HG02884 (cell line): ENCODE data around the gene ZNF574.

ENCODE experiments used
- ATAC-seq: cut with Tn5 transposase; IDR thresholded peaks from one replicate; pipeline ENCODE4 v1.9.1; 2021; ENCODE audit warnings: mild to moderate bottlenecking, moderate library complexity; ENCODE audit not compliant: unreplicated experiment

Gene ZNF574

DNA sequence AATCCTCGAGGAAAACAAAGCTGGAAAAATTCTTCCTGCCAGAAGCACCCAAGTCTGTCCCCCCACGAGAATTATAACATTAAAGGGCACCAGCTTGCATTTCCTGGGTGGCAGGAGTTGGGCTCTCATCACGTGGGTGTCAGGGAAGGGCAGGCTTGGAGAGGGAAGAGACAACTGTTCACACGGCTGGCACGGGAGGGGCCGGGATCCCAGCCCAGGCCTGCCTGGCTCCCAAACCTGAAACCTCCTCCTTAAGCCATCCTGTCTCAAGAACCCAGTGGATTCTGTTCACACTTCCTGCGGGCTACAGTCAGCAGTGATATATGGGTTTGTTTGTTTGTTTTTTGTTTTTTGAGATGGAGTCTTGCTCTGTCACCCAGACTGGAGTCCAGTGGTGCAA, 18.1 kb upstream of the ZNF574 start:
- ATAC-seq: no peak

DNA sequence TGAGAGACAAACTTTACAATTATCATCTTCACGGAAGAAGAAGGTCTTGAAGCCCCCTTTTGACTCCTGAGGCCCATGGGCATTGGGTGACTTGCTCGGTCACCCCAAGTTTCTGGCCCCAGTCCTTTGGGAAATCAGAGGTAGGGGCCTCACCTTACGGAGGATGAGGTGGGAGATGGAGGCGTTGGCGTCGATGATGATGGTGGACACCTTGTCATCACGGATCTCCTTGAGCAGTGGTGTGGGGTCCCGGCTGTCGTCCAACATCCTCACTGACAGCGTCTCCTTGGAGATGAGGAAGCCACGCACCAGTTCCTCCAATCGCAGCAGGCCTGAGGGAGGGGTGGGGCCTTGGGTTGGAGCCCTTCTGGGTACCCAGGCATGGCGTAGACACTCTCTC, 16.8 kb upstream of the ZNF574 start:
- ATAC-seq: no peak

DNA sequence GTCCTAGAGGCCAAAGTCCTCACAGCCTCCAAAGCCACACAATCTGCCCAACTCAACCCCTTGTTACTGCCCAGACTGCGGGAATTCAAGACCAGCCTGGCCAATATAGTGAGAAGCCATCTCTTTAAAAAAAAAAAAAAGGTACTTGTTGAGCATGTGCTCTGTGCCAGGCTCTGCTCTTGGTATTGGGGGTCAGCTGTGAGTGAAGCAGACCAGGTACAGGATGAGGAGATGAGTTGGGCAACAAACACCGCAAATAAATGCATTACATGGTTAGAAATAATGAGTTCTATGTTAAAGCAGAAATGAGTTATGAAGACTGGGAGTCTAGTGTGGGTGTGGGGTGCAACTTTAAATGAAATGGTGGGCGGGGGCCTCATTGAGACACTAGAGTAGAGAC, 15.8 kb upstream of the ZNF574 start:
- no peak for ATAC-seq

DNA sequence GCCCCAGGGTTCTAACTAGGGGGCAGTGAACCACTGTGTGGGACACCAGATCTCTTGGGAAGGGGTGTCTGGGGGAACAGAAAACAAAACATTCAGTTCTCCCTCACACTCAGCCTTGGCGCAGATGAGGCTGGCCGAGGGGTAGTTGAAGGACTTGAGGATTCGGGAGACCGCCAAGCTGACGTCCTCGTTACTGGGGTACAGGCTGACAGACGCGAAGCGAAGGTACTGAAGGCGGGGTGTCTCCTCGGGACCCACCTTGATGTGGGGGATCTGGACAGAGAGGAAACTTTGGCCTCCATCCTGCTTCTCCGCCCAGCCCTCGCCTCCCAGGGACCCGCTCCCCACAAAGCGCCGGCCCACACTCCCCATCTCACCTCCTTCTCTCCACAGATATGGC, 13.6 kb upstream of the ZNF574 start:
- ATAC-seq: no peak

DNA sequence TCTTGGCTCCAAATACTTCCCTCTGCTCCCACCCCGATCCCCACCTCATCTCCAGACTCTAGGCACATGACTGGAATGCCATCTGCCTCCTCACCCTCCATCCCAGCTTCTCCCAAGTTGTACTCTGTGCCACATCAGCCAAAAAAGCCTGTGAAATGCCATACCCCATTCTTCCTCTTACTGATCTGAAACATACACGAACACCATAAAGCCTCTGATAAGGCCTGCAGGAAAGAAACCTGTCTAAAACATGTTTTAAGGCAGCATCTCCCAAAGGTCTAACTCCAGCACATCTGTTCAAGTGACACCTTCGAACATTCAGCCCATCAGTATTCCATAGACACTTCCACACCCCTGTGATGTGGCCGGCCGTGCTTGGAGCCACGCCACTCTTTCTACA, 11.5 kb upstream of the ZNF574 start:
- no peak for ATAC-seq

DNA sequence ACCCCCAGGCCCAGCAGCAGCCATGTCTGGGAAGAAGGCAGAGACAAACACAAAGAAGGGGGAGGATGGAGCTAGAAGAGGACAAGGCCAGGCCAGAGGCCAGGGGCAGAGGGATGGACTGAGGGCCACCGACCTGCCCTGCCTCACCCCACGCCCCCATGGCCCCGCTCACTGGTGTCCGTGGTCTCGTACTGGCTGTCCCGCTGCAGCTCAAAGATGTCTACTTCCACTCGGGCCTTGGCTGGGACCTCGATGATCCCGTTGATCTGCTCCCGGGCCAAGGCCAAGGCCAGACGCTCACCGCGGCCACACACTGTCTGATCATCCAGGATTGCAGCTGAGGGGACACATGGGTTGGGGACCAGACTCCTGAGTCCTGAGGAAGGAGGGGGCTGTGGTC, 10.9 kb upstream of the ZNF574 start:
- no peak for ATAC-seq

DNA sequence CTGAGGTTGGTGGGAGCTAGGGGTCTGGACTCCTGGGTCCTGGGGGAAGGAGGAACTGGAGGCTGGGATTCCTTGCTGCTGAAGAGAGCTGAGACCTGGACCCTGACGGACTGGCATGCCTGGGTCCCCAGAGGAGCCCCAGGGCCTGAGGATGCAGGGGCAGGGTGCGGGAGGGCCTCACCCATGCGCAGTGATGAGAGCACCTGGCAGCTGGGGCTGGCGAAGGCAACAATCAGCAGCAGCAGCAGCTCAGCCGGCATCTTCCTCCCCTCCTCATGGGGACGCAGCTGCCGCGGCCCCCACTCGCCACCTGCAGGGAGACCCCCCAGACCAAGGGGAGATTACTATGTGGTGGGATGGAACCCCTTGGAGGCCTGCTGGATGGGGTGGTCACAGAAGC, 10.5 kb upstream of the ZNF574 start:
- ATAC-seq: no peak

DNA sequence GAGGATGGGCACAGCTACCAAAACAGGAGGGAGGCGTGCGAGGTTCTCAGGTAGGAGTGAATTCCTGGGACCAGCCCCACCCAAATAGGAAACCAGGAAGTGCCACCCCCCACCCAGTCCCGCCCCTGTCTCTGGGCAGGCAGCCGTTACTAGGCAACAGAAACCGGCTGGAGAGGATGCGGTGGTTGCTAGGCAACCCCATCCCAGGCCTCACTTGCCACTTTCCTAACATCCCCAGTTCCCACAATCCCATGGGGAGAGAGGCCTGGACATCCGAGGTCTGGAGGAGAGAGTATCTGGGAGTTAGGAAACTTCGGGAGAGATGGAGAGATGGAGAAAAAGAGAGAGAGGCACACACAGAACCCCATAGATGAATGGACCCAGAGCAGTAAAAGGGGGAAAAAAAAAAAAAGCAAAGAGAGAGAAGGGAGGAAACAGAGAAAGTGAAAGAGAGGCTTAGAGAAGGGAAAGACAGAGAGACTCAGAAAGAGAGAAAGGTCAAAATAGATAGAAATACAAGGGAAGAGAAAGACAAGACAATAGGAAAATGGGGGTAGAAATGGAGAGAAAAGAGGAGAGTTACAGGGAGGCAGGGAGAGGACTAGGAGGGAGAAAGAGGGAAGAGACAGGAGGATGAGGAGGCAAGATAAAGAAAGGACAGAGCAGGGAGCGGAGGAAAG, 9.8 kb upstream of the ZNF574 start:
- ATAC-seq: no peak

DNA sequence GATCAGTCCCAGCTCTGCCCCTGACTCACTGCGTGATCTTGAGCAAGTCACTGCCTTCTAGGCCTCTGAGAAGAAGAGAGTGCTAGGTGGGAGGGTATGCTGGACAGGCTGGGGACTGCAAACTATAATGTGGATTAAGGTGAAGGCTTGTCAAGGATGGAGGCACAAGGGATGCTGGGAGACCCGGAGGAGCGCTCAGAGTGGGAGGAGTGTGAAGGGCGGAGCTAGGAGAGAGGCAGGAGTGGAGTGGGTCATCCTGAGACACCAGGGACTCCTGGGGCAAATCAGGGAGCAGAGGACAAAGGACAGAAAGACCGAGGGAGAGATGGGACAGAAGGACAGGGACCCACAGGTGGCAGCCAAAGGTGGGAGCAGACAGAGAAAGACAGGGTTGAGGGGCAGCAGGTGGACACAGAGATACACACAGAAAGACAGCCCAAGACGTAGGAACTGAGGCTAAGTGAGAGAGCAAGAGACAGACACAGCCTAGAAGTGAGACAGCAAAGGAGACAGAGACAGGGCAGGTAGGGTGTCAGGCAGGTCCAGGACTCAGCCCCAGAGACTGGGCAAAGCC, 8.6 kb upstream of the ZNF574 start:
- ATAC-seq: no peak

DNA sequence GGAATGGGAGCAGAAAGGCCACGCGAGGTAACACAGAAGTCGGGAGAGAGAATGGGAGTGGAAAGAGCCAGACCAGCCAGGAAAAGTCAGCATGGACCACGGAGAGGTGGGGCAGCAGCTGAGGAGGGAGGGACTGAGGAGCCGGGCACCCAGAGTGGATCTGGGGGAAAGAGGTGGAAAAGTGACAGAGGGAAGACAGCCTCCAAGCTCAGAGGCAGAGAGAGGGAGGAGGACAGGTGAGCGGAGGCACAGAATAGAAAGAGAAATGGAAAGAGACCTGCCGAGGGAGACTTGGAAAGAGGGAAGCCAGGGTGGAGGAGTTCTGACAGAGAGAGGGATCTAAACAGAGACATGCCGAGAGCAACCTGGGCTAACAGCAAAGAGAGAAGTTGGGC, 7.6 kb upstream of the ZNF574 start:
- no peak for ATAC-seq

DNA sequence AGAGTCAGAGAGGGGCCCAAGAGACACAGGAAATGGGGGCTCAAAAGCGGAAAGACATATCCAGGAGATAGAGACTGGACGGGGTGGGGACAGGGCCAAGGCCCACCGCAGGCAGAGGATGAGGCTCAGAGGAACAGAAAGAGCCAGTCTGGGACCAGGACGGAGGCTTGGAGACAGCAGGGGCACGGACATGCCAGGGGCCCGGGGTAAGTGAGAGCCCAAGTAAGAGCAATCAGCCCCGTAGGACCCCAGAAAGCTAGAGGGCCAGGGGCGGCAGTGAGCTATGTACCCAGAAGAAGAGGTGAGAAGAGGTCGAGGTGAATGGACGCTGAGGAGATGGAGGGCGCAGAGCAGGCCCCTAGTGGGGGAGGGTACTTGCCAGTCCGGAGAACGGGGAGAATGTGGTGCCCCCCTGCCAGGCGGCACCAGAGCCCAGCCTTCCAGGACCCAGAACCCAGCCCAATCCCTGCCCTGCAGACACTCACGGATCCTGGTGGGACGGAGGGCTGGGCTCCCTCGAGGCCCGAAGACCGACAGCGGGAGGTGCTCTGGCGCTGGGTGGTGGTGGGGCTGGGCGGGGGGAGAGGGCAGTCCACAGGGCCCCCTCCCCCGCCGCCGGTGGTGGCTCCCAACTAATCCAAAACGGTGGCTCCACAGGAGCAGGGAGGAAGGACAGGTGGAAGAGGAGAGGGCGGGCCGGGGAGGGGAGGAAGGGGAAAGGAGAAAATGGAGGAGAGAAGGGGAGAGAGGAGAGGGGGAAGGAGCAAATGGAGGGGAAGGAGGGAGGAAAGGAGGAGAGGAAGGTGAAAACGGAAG, 7.0 kb upstream of the ZNF574 start:
- no peak for ATAC-seq

DNA sequence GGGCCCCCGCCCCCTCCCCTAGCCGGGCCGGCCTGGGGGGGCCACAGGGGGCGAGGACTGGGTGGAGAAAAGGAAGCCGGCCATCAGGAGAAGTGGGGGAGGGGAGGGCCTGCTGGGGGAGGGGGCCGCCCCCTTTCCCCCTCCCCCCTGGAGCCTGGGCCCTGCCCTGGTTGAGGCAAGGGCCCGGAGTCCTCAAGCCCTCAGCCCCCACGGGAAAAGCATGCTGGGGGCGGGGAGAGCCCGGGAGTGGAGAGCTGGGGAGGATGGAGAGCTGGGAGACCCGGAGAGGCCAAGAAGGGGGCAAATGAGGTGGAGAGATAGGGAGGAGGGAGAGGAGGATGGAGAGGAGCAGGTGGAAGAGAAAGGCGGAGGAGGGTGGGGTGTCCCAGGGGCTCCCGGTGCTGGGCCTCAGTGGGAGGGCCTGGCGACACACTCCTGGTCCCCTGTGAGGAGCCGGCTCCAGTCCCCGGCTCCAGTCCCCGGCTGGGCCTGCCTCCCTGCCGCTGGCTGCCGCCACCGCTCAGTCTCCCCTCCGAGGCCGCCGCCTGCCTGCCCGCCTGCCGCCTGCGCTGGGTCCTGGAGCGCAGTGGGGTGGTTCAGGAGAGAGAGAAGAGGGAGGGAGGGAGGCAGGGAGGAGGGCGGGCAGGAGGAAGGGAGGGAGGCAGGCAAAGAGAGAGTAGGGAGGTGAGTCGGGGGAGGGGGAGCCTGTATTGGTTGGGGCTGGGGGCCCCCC, 6.2 kb upstream of the ZNF574 start, which contains the start of gene GRIK5:
Gene GRIK5 (minus strand): TSS at position 588 of the 733 bp plus-strand sequence. CDS start 4,436 bp downstream, outside the sequence.
- ATAC-seq: no peak

DNA sequence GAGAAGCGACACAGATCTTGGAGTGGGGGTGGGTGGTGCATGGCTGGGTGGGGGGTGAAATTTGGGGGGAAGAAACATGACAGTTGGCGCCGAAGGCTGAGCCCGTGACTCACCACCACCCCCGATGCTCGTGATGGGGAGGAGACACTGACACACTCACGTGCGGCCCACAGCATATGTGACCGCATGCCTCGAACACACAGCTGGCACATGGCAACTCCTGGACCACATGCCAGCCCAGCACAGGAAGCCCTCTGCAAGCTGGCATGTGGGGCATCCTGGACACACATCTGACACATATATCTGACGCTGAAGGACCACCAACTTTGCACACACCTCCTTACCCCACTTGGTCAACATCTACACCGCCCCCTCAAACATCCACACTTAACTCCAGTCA, 4.7 kb upstream of the ZNF574 start:
- ATAC-seq: no peak

DNA sequence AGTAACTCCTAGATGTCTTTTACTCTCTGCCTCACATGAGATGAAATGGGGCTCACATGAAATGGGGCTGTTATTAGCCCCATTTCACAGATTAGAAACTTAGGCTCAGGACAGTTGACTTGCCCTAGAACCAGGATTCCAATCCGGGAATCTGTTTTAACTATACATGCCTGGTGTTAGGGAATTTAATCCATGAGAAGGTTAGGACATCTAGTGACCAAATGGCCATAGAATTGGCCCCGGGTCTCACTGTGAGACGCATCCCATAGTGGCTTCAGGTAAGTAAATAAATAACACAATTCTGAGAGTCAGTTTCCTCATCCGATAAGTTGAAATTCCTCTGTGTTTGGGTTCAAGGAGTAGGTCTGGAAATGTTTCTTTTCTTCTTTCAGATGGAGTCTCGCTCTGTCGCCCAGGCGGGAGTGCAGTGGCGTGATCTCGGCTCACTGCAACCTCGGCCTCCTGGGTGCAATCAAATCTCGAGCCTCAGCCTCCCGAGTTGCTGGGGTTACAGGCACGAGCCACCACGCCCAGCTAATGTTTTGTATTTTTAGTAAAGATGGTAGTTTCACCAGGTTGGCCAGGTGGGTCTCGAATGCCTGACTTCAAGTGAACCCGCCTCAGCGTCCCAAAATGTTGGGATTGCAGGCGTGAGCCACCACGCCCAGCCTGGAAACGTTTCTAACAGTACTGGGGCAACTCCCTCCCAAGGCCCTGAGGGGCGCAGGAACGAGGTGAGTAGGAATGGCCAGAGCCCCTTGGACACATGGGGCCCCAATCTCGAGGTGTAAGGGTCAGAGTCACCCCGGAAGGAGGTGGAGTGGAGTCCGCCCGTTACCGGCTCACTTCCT, 1.2 kb upstream of the ZNF574 start:
- ATAC-seq: no peak

DNA sequence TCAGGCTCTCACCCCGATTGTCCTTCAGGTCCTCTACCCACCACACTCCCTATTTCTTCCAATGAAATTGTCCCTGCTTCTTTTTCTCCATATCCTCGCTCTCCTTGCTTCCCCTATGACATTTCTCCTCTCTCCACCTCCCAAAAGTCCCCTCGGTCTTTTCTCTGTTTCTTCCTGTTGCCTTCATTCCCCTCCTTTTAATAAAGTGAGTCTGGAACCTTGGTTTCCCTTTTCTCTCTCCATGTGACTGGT, 676 bp upstream of the ZNF574 start:
- no peak for ATAC-seq

DNA sequence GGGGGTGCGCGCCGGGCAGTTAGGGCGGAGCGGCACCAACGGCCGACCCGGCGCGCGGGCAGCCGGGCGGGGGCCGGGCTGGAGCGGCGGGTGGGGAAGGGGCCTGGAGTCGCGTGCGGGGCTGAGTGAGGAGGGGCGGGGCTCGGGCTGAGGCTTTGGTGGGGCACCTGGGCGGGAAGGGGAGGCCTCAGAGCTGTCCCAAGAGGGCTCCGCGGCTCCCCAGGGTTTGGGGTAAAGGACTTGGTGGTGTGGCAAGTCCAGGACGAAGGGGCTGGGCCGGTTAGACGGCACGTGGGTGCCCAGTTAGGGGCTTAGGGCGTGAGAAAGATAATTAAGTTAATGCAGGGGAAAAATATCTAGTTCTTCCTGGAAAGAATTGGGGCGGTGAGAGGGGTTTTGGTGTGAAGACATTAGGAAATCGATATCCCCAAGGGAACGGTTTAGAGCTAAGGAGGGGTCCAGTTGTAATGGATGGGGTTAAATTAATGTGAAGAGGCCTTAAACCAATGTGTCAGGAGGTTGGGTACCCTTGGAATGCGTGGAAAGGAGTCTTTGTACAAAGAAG, 496 bp downstream of the ZNF574 start:
- ATAC-seq: peak; percentile 13

DNA sequence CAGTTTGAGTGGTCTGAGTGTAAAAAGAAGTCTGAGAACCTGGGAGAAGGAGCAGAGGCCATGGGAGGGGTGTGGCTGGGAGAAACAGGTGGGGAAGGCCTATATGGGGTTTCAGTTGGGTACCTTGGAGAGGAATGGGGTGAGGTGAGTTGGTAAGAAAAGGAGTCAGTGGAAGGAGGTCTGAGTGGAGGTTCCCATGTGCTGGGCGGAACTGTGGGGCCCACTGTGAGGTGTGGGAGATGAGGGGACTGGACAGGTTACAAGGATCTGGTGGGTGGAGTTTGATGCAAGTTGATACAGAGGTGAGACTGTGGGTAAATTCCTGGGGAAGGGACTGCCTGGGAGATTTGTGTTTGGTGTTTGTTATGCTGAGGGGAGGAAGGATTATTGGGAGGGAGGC, 2.1 kb downstream of the ZNF574 start:
- ATAC-seq: no peak

DNA sequence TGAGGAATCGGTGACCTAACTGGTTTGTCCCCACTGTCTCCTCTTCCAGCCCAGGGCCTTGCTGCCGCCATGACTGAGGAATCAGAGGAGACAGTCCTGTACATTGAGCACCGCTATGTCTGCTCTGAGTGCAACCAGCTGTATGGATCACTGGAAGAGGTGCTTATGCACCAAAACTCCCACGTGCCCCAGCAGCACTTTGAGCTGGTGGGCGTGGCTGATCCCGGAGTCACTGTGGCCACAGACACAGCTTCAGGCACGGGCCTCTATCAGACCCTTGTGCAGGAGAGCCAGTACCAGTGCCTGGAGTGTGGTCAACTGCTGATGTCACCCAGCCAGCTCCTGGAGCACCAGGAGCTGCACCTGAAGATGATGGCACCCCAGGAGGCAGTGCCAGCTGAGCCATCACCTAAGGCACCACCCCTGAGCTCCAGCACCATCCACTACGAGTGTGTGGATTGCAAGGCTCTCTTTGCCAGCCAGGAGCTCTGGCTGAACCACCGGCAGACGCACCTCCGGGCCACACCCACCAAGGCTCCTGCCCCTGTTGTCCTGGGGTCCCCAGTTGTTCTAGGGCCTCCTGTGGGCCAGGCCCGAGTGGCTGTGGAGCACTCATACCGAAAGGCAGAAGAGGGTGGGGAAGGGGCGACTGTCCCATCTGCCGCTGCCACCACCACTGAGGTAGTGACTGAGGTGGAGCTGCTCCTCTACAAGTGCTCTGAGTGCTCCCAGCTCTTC, 2.7 kb downstream of the ZNF574 start:
- ATAC-seq: no peak

DNA sequence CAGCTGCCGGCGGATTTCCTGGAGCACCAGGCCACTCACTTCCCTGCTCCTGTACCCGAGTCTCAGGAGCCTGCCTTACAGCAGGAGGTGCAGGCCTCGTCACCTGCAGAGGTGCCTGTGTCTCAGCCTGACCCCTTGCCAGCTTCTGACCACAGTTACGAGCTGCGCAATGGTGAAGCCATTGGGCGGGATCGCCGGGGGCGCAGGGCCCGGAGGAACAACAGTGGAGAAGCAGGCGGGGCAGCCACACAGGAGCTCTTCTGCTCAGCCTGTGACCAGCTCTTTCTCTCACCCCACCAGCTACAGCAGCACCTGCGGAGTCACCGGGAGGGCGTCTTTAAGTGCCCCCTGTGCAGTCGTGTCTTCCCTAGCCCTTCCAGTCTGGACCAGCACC, 3.3 kb downstream of the ZNF574 start:
- ATAC-seq: no peak
